ENCODE measurements around the gene ABHD14A. TPM values are rescaled to one million over a fixed set of nuclear protein-coding genes. Genes with fewer than 3 reads are reported as not detected.

ABHD14A gene
- total RNA-seq, 1 experiment from 2014 or later: 3.8 TPM

- TF ChIP-seq STAT6 (CRISPR knock-in tag; conservative IDR thresholded peaks at IDR 0.05; ENCODE audit: low read depth) (no peak), ZNF138 (CRISPR knock-in tag; conservative IDR thresholded peaks at IDR 0.05) (no peak), ZMAT4 (CRISPR knock-in tag; IDR thresholded peaks at IDR 0.05) (no peak), ETV6 (CRISPR knock-in tag; IDR thresholded peaks at IDR 0.05) (no peak), HMGA2 (CRISPR knock-in tag; IDR thresholded peaks at IDR 0.05) (no peak), USF1 (CRISPR knock-in tag; IDR thresholded peaks at IDR 0.05) (no peak), ATF2 (CRISPR knock-in tag; IDR thresholded peaks at IDR 0.05; ENCODE audit: borderline replicate concordance, low read depth) (no peak), CTCF (IDR thresholded peaks at IDR 0.05) (no peak), E2F5 (CRISPR knock-in tag; IDR thresholded peaks at IDR 0.05) (no peak), ZNF281 (CRISPR knock-in tag; IDR thresholded peaks at IDR 0.05) (no peak; the same call in 1 of the 2 replicates), ZNF532 (CRISPR knock-in tag; IDR thresholded peaks at IDR 0.05; ENCODE audit: borderline replicate concordance) (peak; percentile 39; the same call in 1 of the 2 replicates), PRRX2 (CRISPR knock-in tag; IDR thresholded peaks at IDR 0.05) (peak; percentile 19; the same call in 1 of the 2 replicates), GTF2I (CRISPR knock-in tag; conservative IDR thresholded peaks at IDR 0.05) (no peak), GRHL2 (CRISPR knock-in tag; IDR thresholded peaks at IDR 0.05; ENCODE audit: insufficient replicate concordance, severe bottlenecking) (no peak), ERG (CRISPR knock-in tag; IDR thresholded peaks at IDR 0.05) (0 out of 2 replicates have a peak, but pooled peaks have one; percentile 16), FOXP1 (CRISPR knock-in tag; IDR thresholded peaks at IDR 0.05; ENCODE audit: borderline replicate concordance) (no peak), OVOL2 (CRISPR knock-in tag; IDR thresholded peaks at IDR 0.05; ENCODE audit: borderline replicate concordance) (no peak), ZNF425 (CRISPR knock-in tag; conservative IDR thresholded peaks at IDR 0.05) (no peak; the same call in 1 of the 2 replicates)
These were observed 17.3 kb downstream of the ABHD14A start (continued) for GRCh38 chr3:51992017-51992682.
